ENCODE measurements around the gene CYP27B1. TPM values are rescaled to one million over a fixed set of nuclear protein-coding genes. Genes with fewer than 3 reads are reported as not detected.

Gene CYP27B1
- total RNA-seq, 1 experiment from 2014 or later: 2.2 TPM

DNA sequence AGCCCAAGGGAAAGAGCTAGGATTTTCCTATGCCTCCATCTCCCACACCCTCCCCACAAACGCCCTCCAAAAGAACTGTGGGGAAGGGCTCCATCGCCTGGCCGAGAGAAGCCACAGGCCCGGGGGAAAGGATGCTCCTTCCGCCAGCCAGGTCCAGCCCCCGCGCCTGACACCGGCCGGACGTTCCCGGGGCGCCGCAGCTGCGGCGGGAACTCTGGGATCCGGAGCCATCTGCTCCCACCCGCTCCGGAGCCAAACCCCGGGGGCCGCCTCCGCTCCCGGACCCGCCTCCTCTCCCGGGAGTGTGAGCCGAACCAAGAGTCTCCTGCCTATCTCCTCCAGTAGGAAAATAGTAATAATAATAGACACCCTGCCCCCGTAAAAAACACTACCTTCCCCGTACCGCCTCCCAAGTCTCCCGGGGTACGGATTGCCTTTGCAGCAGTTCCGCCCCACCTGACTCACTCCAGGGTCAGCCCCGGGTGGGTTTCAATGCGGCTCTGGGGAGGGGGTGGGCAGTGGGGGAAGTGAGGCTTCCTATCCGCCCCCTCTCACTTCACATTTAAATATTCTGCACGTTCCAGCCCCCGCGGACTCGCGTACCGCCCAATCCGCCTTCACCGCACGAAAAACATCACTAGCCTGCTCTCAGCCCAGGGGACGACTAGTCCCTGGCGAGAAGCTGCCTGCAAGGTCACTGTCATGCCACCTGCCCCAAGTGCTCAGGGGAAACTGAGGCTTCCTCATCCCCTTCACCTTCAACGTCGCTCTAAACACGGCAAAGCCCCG, 30.7 kb downstream of the CYP27B1 start:
- peak; percentile 72 for DNase-seq (ENCODE audit: low read depth)

DNA sequence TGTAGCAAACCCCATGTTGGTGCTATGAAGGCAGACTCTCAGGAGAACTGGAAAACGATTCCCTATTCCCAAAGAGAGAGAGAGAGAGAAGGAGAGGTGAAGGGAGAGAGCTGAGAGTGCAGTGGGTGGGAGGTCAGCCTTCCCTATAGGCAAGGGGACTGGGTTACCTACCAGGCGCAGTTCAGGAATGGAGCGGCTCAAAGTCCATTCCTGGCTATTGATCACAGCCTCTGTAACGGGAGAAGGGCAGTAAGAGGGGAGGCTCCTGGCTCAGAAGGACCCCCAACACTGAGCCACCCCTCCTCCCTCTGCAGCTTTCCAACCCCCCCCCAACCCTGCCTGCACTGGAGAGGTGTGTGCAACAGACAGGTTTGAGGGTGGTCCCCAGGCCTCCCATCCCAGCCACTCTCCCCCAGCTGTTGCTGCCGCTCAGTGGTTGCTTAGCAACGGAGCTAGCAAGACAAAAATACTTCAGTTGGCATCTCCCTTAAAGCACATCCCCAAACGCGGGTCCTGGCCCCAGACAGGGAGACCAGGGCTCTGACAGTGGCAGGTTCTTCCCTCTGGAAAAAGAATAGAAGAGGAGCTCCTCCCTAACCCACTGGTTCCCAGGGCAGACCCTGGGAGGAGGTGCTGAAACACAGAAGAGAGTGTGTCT, 31.6 kb downstream of the CYP27B1 start:
- no peak for DNase-seq (ENCODE audit: low read depth)

DNA sequence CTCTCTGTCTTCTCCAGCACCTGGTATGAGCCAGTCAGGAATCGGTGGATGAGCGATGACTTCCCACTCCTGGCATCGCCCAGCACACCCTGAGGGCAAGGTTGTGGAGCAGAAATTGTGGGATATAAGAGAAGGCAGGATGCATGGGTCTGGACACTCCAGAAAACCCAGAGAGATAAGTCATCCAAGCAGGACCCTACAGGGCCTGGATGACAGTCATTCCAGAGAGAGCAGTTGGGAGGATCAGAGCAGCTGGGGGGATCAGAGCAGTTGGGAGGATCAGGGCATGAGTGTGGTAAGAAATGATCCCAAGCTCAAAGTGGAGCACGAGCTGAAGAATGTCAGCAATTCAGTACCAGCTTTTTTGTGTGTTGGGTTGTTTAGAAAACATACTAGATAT, 32.3 kb downstream of the CYP27B1 start:
- DNase-seq (ENCODE audit: low read depth): no peak

DNA sequence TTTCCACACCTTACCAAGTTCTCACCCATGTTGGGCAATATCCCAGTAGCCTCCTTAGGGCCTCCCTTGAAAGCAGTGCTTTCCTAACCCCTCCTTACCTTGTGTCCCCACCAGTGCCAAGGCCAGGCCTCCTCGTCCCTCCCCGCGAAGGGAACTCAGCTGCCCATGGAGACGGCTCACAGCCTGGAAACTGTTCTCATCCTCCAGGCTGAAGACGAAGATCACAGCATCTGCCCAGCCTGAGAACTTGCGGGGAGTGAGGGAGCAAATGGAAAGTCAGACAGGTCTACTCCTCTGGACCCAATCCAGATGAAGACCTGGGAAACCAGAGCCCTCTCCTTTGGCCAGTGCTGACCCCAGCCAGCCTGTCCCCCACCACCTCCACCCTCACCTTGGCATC, 33.0 kb downstream of the CYP27B1 start:
- DNase-seq (ENCODE audit: low read depth): no peak

DNA sequence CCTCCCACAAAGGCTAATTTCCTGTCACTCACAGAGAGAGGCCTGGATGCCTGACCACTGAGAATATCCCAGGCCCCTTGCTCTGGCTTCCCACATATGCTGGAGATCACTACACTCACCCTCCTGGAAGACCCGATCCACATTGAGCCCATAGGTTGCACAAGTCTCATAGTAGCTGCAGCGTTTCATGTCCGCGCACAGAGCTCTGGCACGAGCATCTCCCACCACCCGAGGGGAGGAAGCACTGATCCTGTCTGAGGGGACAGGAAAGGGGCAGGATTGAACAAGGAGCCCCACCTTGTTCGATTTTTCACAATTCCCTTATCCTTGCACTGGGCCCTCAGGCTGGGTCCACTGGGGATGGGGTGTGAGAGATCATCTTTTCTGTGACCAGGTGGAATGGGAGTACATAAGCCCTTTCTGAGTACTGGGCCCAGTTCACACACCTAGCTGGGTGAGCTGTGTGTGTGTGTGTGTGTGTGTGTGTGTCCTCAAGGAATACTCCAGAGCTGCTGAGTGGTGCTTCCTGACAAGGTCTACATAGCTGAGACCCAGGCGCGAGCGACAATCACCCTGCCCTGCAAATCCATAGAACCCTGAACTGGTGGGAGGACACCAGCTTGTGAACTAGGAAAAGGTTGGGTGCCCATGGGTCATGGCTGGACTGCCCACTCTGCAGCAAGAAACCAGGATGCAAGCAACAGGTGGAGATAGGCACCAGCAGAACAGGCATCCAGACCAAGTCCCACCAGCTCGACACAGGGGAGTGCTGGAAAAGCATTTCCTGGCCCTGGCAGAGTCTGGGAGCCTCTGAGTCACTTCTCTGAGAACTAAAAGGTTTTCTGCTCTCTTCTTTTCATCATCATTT, 33.9 kb downstream of the CYP27B1 start:
- no peak for DNase-seq (ENCODE audit: low read depth)

DNA sequence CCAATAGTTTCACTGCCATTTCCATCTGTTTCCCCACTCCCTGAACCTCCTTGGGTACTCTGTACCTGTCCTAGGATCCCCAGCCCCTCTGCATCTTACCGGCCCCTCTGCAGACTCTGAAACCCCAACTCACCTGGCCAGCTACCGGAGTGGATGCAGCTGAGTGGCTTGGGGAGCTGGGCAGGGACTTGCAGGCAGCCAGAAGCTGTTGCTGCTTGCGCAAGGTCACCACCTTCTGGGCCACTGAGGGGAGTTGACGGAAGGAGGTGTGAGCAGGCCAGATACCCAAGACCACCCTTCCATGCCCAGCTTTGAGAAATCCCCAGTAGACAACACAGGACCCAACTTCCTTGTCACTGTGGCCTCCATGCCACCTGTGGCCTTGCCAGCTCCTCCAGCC, 34.6 kb downstream of the CYP27B1 start:
- DNase-seq (ENCODE audit: low read depth): no peak

DNA sequence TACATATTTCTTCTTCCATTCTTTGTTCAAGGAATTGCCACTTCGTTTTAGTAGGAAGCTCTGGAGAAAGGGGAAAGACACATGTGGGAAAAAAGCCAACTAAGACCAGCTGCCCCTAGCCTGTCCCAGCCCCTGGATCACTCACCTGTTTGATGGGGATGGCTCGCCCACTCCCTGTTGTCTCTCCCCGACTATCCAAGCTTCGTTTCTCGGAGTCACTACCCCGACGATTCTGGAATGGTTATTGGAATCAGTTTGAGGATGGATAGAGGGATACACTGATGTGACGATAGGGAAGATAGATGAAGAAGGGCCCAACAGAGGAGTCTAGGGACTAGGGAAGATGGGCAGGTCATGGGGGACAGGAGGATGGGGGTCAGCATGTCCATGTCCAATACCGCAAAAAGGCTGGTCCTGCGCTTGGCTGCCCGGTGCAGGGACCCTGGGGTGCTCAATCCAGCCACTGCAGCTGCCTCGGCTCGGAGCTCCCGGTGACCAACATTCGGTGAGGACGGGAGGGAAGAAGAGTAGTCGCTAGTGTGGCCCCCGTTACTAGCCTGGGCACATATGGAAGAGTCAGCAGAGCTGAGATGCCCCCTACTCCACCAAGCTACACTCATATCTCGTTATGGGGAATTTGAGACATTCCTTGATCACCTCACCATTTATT, 35.3 kb downstream of the CYP27B1 start:
- DNase-seq (ENCODE audit: low read depth): no peak

DNA sequence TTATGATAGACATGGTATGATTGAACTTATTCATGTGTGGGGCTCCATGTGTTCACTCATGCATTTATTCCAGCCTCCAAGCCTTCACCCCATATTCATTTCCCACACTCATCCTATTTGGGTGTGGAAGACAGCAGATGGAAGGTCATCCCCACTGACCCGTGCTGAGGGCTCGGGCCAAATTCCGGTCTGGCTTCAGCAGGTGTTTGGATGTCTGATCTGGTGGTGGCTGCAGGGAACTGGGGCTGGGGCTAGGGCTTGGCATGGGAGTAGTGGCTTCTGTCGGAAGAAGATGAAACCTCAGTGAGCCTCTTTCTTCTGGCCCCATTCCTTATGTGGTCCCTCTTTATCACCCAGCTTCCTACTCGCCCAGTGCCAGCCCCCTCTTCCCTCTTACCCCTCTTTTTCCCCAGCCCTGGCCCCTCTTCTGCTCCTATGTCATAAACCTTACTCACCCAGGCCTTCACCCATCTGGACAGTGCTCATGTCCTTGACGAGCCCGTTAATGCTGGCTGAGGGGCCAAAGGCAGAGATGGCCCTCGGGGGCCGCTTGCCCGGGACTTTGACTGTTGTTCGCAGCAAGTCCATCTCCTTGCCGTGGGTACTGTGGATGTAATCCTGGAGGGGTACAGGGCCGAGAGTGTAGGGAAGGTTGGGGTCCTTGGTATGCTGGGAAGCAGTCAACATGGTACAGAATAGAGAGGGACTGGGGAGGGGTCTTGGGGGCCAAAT, 36.4 kb downstream of the CYP27B1 start:
- DNase-seq (ENCODE audit: low read depth): no peak

DNA sequence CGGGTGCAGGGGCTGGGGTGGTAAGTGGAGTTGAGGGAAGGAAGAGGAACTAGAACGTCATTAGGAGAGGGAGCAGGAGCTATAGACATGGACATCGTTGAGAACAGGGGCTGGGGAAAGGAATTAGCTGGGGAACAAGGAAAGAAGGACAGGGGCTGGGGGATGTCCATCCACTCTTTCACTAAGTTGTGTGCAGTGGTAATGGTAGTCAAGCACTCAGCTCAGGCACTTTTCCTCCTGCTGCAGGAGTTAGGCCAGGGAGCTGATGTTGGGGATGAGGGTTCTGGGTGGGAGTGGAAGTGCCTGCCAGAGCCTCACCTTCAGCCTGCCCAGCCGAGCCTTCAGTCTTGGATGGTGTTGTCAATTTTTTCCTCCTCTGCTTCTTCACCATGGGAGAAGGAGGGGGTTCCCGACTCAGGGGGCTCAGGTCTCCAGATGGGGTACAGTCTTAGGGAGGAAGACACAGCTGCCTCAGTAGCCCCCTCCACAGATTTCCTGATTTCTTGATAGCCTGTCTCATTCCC, 37.5 kb downstream of the CYP27B1 start:
- DNase-seq (ENCODE audit: low read depth): no peak

DNA sequence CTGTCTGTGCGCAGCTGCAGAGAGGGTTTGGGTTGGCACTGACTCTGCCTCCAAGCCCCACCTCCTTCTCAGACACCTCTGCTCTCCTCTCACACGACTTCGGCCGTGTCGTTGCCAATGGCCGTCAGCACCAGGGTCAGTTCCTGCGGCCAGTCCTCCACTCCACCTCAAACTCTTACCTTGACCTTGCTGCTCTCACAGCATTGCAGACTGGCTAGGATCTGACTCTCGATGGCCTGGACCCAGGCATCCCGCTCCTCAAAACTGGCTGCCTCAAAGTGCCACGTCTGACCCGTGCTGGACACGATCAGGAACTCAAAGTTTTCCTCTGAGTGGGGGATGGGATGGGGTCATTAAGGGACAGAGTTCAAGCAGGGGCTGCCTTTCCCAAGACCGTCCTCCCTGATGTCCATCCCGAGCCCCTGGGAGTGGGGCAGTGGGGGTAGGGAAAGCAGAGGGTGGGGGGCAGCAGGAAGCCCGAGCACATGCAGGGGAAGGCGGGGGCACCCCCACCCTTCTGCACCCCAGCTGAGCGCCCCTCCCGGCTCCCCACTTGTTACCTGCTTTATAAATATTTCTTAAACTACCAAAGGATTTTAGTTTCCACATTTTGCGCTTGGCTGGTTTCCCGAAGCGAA, 39.0 kb downstream of the CYP27B1 start:
- no peak for DNase-seq (ENCODE audit: low read depth)

DNA sequence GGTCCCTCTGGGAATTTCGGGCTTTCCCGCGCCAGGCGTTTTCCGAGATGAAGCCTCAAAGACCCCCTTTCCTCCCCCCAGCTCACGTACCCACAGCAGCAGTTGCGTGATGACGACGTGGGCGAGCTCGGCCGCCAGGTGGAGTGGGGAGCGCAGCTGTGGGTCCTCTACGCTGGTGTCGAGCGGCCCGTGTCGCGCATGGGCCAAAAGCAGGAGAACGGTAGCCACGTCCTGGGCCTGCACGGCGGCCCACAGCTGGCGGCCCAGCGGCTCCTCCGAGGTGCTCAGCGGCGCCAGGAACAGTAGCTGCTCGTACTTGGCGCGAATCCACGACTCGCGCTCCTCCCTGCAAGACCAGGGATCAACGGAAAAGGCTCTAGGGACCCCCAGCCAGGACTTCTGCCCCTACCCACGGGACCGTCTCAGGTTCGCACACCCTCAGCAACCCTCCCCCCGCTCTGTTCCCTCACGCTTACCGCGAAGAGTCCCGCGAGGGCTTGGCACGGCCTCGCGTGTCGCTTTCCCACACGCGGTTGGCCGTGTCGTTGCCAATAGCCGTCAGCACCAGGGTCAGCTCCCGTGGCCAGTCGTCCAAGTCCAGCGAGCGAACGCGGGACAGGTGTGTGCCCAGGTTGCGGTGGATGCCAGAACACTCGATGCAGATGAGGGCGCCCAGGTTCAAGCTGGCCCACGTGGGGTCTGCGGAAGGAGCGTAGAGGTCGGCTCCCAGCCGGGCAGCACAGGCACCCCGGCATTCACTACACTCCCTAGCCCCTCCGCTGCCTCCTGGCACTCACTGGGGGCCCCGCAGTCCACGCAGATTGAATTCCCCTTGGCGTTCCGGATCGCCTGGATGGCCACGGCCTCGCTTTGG, 39.8 kb downstream of the CYP27B1 start:
- DNase-seq (ENCODE audit: low read depth): no peak

DNA sequence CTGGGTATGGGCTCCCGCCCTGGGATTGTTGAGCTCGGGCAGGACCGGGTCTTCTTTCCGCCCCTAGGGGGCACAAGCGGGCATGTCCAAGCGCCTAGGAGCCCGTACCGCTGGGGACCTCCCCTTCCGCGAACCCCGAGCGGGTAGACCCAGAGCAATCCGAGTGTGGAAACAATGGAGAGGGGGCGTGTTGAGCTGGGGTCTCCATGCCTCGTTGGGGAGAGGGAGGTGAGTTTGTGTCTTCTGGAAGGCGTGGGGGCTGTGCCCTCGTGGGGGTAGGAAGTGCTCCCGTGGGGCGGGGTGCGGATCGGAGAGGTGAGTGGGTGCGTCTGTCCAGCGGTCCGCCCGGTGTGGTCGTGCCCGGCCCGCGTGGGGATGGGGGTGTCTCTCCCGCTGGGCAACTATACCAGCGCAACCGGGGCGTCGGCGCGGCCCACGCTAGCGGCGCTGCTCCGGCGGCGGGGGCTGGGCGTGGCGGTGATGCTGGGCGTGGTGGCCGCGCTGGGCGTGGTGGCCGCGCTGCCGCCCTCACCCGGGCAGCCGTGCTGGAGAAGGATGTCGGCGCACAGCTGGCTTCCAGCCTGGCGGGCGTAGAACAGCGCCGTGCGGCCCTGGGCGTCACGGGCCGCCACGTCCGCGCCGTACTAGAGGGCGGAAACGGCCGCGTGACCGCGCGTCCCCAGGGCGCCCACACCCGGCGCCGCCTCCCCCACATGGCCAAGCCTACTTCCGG, 40.6 kb downstream of the CYP27B1 start:
- peak; percentile 94 for DNase-seq (ENCODE audit: low read depth)

DNA sequence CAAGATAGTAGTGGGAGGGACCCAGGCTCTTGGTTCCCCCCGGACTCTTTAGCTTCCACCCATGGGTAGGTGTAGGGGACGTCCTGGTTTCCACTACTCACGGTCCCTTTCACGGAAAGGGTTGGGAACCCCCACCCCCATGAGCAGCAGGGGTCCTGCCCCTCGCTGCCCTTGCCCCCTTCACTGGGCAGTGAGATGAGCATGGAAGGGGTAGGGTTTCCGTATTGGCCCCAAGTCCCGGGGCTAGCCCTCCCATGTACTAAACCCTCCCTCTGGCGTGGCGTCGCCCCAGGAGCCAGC, 41.1 kb downstream of the CYP27B1 start:
- DNase-seq (ENCODE audit: low read depth): no peak

DNA sequence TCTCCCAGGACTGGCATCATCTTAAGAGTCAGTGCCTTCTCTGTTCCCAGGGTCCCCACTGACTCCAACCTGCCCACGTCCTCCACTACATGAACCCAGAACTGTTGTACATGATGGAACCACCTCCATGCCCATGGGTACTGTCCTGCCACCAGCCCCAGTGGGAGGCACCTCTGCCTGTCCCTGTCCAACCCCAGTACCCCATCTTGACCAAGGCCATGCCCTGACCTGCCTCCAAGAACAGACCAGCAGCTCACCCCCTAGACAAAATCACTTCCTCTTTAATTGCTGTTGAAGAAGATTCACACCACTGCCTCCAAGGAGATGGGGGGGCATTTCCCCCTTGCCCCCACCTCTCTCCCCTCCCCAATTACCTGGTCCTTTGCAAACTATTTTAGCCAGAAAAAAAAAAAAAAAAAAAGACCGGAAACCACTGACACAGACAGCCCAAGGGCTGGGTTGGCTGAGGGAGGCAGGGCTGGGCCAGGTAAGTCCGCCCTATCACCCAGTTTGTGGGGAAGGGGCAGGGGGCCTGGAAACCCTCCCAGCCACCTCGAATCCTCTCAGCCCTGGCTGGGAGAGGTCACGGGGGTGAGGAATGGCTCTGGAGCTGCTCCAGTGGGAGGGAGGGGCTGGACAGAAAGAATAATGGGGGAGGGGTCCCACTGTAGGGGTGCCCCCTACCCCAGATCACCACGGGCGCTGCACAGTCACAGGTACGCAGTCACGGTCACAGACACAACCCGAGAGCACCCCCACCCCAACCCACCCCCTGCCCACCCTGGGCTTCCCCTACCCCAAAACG, 41.7 kb downstream of the CYP27B1 start:
- no peak for DNase-seq (ENCODE audit: low read depth)

DNA sequence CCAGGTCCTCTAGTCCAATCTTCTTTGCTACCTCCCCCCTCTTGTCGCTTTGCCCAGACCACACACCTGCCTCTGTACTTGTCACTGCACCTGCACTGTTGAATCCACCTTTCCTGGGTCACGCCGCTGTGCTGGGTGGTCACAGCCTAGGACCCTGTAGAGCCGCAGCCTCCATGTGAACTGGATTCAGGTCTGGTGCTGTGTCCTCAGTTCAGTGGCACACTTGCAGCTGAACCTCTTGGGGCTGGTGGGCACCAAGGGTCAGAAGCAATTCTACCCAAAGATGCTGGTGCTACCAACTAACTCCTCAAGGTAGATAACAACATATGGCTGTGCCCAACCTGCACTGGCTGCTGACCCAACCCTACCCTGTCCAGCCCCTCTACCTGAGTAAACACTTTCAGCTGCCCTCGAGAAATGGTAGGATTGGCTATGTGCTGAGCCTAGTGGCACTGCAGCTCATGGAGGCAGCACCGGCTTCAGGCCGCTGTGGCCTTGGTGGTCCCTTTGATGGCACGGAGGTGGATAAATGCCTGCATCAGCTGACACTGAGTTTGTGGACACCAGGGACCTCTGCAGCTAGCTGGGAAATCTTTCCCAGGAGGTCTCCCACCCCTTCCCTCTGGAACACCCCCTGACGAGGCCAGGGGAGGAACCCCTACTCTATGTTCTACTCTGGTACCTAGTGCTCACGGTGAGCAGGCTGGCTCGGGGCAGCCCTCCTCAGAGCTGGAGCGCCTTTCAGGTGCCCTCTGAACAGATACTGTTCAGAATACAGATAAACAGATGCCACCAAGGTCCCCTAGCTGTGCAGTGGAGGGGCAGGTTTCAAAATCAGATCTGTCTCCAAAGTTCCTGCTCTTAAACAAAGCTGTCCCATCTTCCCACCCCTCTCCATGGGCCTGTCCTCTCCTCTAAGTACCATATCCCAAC, 42.6 kb downstream of the CYP27B1 start:
- no peak for DNase-seq (ENCODE audit: low read depth)

DNA sequence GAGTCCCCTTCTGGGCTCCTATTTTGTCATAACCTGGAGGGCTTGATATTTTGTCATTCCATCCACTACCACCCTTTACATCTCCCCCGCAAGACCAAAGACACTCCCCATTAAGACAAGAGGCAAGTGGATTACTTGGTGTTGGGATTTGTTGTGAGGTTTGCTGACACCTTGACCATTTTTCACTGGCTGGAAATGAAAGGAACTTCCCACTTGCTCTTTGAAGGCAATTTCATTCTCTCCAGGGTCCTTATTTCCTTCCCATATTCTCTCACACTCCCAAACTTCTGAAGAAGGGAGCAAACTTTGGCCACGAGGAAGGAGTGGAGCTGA, 43.3 kb downstream of the CYP27B1 start:
- no peak for DNase-seq (ENCODE audit: low read depth)

All from Daoy (cell line).